Measurements from ENCODE around the gene TECPR1.
A peak's percentile ranks its signal among the peaks of the same experiment; 100 is the strongest.

TECPR1 gene

GRCh38 chr7:98209166-98209920 lies 42.7 kb downstream of the TECPR1 start:
- no peak for DNase-seq

GRCh38 chr7:98206451-98207330 lies 45.3 kb downstream of the TECPR1 start:
- no peak for DNase-seq

- no peak for DNase-seq
These were observed 46.7 kb downstream of the TECPR1 start for GRCh38 chr7:98205162-98205845.

- DNase-seq, result no peak
These were observed 47.4 kb downstream of the TECPR1 start for GRCh38 chr7:98204670-98205069.

GRCh38 chr7:98203964-98204605 lies 47.9 kb downstream of the TECPR1 start:
- no peak for DNase-seq

GRCh38 chr7:98203261-98203963 lies 48.6 kb downstream of the TECPR1 start:
- DNase-seq, result no peak

GRCh38 chr7:98202367-98203195 lies 49.5 kb downstream of the TECPR1 start:
- DNase-seq, result peak; percentile 14 to 63

- DNase-seq, result no peak
These were observed 51.7 kb downstream of the TECPR1 start for GRCh38 chr7:98200364-98200763.

- no peak for DNase-seq
These were observed 52.9 kb downstream of the TECPR1 start for GRCh38 chr7:98199131-98199530.

GRCh38 chr7:98196706-98197605 lies 55.1 kb downstream of the TECPR1 start:
- no peak for DNase-seq

- DNase-seq, result no peak
These were observed 57.2 kb downstream of the TECPR1 start for GRCh38 chr7:98194672-98195457.

GRCh38 chr7:98194186-98194585 lies 57.8 kb downstream of the TECPR1 start:
- no peak for DNase-seq

- no peak for DNase-seq
These were observed 58.4 kb downstream of the TECPR1 start for GRCh38 chr7:98193474-98194180.

- DNase-seq, result no peak
These were observed 59.1 kb downstream of the TECPR1 start for GRCh38 chr7:98192781-98193457.

- DNase-seq, result no peak
These were observed 60.2 kb downstream of the TECPR1 start for GRCh38 chr7:98191668-98192431.

- DNase-seq, result no peak
These were observed 62.5 kb downstream of the TECPR1 start for GRCh38 chr7:98189559-98189958.

- no peak for DNase-seq
These were observed 64.9 kb downstream of the TECPR1 start for GRCh38 chr7:98187138-98187502.
